Middle frontal gyrus (tissue), 1 donor: ENCODE results near the gene APCDD1.
"Not testable (repeated sequence)": the region's sequence is repeated elsewhere in the genome, so short reads cannot be mapped to it uniquely, and the experiment has no call there.

Experiments used
- DNase-seq: peaks from one replicate; pipeline ENCODE4 v3.0.0-alpha.2; 2015; ENCODE audit warnings: low spot score; ENCODE audit errors: extremely low spot score

Gene APCDD1

GRCh38 chr18:10487154-10487553 lies 32.7 kb downstream of the APCDD1 start:
- no peak for DNase-seq

DNA sequence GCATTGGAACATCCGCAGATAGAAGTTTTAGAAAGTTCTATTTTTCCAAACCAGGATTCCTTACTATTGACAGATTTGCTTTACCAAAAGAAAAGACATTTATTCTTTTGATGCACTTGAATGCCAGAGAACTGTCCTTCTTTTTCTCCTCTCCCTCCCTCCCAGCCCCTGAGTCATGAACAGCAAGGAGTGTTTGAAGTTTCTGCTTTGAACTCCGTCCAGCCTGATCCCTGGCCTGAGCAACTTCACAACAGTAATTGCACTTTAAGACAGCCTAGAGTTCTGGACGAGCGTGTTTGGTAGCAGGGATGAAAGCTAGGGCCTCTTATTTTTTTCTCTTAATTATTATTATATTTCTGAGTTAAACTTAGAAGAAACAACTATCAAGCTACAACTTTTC lies 33.6 kb downstream of the APCDD1 start:
- DNase-seq: no peak

- DNase-seq: no peak
Measured at GRCh38 chr18:10490401-10491165, 36.1 kb downstream of the APCDD1 start.

DNA sequence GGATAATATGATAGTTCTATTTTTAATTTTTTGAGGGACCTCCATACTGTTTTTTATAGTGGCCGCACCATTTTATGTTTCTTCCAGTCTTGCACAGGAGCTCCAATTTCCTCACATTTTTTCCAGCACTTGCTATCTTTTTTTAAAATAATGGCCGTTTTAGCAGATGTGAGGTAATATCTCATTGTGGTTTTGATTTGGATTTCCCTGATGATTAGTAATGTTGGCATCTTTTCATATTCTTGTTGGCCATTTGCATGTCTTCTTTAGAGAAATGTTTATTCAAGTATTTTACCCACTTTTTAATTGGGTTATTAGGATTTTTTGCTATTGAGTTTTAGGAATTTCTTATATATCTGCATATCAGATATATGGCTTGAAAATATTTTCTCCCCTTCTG lies 41.5 kb downstream of the APCDD1 start:
- DNase-seq: no peak

DNA sequence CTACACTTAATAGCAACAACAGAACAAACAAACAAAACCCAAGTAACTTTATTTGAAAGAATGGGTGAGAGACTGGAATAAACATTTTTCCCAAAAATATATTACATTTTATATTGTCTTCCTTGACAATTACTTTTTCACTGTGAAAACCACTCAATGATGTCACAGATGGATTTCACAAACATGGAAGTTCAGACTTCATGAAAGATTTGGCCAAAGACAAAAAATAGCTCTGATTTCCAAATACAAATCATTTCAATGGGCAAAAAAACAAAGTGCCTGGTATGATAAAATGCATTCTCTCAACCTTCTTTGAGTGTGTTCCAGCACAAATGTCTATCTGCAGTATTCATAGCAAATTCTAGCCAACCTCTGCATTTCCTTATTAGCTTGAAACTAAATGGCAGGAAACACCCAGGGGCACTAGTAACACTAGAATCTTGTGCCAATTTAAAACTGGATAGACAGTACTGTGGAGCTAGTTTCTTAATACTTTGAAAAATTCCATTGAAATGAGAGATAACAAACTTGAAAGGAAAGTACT lies 42.8 kb downstream of the APCDD1 start:
- no peak for DNase-seq

GRCh38 chr18:10499230-10499629 lies 44.8 kb downstream of the APCDD1 start:
- no peak for DNase-seq

- no peak for DNase-seq
Measured at GRCh38 chr18:10500038-10500437, 45.6 kb downstream of the APCDD1 start.

DNA sequence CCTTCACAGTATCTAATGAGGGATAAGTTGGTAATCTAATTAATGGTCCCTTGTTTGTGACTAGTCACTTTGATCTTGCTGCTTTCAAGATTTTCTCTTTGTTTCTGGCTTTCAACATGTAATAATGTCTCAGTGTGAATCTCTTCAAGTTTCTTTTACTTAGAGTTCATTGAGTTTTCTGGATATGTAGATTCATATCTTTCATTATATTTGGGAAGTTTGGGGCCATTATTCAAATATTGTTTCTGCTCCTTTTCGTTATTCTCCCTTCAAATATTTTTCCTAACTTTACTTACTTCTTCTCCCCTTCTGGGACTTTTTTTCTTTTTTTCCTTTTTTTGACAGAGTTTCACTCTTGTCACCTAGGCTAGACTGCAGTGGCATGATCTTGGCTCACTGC lies 50.3 kb downstream of the APCDD1 start:
- DNase-seq: no peak

GRCh38 chr18:10505892-10506291 lies 51.5 kb downstream of the APCDD1 start:
- DNase-seq: not testable (repeated sequence)

- no peak for DNase-seq
Measured at GRCh38 chr18:10508591-10508990, 54.2 kb downstream of the APCDD1 start.

- no peak for DNase-seq
Measured at GRCh38 chr18:10511236-10511635, 56.8 kb downstream of the APCDD1 start.

- DNase-seq: no peak
Measured at GRCh38 chr18:10514082-10514481, 59.6 kb downstream of the APCDD1 start.

DNA sequence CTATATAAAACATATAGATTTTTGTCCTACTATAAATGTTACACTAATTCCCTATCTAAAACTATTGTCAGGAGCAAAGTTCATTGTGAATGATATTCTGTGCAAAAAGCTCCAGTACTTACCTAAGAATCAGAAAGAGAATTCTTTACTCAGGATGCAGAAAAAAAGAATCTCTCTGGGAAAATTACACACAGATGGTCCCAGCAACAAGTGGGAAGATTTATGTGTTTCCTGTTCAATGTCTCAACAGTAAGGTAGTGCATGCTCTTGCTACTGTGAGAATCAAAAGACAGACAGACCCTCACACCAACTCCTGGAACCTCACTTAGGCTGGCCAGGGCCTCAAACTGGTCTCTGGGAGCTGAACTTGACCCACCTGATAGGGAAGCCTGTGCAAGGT lies 60.2 kb downstream of the APCDD1 start:
- DNase-seq: no peak

DNA sequence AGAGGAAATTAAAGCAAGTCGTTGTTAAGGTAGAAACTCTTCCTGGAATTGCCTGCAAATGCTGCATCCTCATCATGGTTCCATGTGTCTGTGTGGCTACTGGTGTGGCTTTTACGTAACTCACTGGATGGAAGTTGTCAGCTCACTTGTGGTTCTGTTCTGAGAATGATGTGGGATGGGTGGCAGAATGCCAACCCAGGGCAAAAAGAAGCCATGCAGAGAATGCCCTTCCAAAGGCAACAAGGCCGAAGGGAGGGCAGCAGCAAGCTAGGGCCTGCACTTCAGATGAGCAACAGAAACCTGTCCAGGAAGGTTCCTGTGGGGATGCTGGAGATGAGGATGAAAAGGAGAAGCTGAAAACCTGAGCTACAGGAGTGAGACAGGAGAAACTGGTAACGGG lies 61.0 kb downstream of the APCDD1 start:
- DNase-seq: no peak

GRCh38 chr18:10516078-10516477 lies 61.6 kb downstream of the APCDD1 start:
- DNase-seq: no peak

DNA sequence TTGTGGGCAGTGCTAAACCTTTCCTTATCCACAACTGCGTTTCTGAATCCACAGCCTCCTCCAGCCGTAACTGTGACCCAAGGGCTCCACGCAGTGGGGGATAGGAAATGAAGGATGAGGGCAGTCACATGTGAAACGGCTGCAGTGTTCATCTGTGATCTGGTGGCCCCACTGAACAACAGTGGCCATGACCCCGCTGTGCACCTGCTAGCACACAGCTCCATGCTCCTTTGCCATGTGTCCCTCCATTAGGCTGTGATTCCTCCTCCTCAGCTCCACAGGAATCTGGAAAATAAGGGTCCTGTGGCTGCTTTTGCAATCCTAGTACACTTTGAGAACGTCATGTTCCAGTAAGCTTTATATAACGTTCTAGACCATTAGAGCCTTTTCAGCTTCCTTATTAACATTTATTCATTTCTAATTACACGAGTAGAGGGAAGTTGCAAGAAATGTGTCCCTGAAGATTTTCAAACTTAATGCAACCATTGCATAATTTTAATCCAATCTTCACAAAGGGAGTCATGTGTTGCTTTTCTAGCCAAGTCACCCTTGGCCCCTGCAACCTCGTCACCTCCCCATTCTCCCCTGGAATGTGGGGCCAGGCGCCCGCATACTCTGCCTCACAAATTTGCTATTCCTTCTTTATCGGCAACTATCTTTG lies 64.3 kb downstream of the APCDD1 start:
- DNase-seq: peak; percentile 71

DNA sequence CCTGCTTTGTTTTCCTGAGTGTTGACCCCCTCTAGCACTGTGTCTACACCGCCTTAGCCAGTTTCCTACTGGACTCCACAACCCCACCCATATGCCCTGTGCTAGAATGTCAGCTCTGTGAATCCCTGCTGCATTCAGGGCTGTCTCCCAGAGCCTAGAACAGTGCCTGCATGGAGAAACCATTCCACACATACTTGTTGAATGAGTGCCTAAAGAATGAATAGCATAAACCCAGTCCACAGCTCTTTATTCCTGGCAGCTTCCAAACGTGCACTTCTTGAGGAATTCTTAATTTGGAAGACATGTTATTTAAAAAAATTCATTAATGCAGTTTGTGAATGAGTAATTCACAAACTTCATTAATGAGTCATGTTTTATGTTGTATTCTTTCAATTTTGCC lies 64.9 kb downstream of the APCDD1 start:
- DNase-seq: no peak

DNA sequence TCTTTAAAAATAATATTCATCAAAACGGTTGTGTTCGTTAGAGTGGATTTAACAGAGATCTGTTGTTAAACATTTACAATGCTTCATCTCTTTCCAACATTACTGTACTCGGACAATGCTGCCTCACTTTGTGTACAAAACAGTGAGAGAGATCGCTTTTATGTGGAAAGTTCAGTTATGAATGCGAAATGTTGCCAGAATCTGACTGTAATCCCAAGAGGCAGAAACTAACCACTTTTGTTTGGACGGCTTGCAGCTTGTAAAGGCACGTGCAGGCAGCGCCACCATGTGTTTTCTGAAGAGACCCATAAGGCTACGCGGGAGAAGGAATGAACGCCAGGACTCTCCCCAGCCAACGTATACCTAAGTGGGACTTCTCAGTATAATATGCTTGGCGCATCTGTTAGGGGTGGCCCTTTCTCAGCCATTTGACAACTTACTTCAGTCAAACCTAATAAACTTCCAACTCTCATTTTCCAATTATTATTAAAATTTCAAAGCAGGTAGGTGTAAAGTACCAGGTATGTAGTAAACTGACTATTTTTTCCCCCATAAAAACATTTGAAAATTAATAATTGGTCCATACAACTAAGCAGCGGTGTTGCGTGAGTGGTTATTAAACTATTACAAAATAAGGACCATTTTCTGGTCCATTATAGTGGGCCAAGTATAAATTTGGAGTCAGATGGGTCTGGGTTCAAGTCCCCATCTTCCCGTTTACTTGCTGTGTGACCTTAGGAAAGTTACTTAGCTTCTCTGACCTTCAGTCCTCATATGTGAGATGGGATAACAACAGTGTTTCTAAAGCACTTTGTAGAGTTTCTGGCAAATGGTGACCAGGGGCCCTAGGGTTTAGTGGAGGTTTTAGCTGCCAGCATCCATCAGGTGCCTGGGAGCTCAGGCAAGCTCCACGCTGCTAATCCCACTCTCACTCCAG lies 65.8 kb downstream of the APCDD1 start:
- peak; percentile 53 for DNase-seq

- DNase-seq: no peak
Measured at GRCh38 chr18:10521566-10521965, 67.1 kb downstream of the APCDD1 start.

DNA sequence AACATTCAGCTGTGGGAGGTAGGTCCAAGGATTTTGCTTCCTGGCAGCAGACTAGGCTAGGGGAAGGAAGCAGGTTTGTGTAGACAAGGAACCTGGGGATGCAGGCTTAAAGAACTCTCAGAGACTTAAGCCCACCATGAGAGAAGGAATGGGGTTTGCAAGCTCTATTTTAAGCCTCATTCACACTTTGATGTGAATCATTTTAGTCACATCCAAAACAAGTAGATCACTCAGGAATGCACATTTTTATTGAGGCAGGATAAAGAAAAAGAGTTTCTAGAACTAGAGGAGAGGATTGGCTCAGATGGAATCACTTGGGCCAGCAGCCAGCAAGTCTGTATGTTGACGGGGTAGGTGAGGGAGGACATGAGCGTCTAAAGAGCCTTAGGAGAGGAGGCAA lies 68.1 kb downstream of the APCDD1 start:
- DNase-seq: no peak

GRCh38 chr18:10523544-10523943 lies 69.1 kb downstream of the APCDD1 start:
- no peak for DNase-seq
